Stimulated activated CD4-positive, alpha-beta T cell treated with anti-CD3 and anti-CD28 coated beads, Interleukin-1b, Interleukin-23, amount 100 ng/mL, for 48 hours (primary cell): ENCODE results near the gene GMDS.
"Not testable (repeated sequence)": the region's sequence is repeated elsewhere in the genome, so short reads cannot be mapped to it uniquely, and the experiment has no call there.

Experiments used
- DNase-seq: peaks from one replicate; pipeline ENCODE4 v3.0.0-alpha.2; 2020

The GMDS gene

GRCh38 chr6:1697688-1698351, 547.6 kb downstream of the GMDS start:
- no peak for DNase-seq

GRCh38 chr6:1696463-1696850, 548.9 kb downstream of the GMDS start:
- DNase-seq, result no peak

- DNase-seq, result no peak
Measured at GRCh38 chr6:1695546-1696462, 549.6 kb downstream of the GMDS start.

- not testable (repeated sequence) for DNase-seq
Measured at GRCh38 chr6:1691828-1692227, 553.6 kb downstream of the GMDS start.

- not testable (repeated sequence) for DNase-seq
Measured at GRCh38 chr6:1690656-1691055, 554.7 kb downstream of the GMDS start.

- DNase-seq, result no peak
Measured at GRCh38 chr6:1689141-1689540, 556.3 kb downstream of the GMDS start.

- no peak for DNase-seq
Measured at GRCh38 chr6:1688396-1688795, 557.0 kb downstream of the GMDS start.

- DNase-seq, result no peak
Measured at GRCh38 chr6:1687402-1687801, 558.0 kb downstream of the GMDS start.

GRCh38 chr6:1686117-1687098, 559.0 kb downstream of the GMDS start:
- DNase-seq, result no peak

- DNase-seq, result no peak
Measured at GRCh38 chr6:1679688-1680068, 565.7 kb downstream of the GMDS start.

GRCh38 chr6:1679031-1679687, 566.2 kb downstream of the GMDS start:
- DNase-seq, result no peak

GRCh38 chr6:1678201-1678600, 567.2 kb downstream of the GMDS start:
- no peak for DNase-seq

GRCh38 chr6:1672379-1672778, 573.0 kb downstream of the GMDS start:
- DNase-seq, result no peak

- no peak for DNase-seq
Measured at GRCh38 chr6:1670711-1671462, 574.5 kb downstream of the GMDS start.

GRCh38 chr6:1669996-1670395, 575.4 kb downstream of the GMDS start:
- DNase-seq, result no peak

- DNase-seq, result not testable (repeated sequence)
Measured at GRCh38 chr6:1668456-1668855, 576.9 kb downstream of the GMDS start.

- no peak for DNase-seq
Measured at GRCh38 chr6:1667805-1668175, 577.6 kb downstream of the GMDS start.

- DNase-seq, result no peak
Measured at GRCh38 chr6:1667012-1667804, 578.2 kb downstream of the GMDS start.

- DNase-seq, result no peak
Measured at GRCh38 chr6:1665214-1665613, 580.2 kb downstream of the GMDS start.

- no peak for DNase-seq
Measured at GRCh38 chr6:1664329-1664728, 581.1 kb downstream of the GMDS start.

GRCh38 chr6:1663511-1663910, 581.9 kb downstream of the GMDS start:
- no peak for DNase-seq
